HG03520 (cell line): ENCODE results near the gene PDZRN4.
"Not testable (repeated sequence)": the region's sequence is repeated elsewhere in the genome, so short reads cannot be mapped to it uniquely, and the experiment has no call there.

ENCODE experiments used
- ATAC-seq: cut with Tn5 transposase; IDR thresholded peaks from one replicate; pipeline ENCODE4 v1.9.1; 2021; ENCODE audit warnings: mild to moderate bottlenecking, moderate library complexity; ENCODE audit not compliant: unreplicated experiment

PDZRN4 gene

GRCh38 chr12:41280341-41281095 lies 92.4 kb downstream of the PDZRN4 start:
- ATAC-seq, result not testable (repeated sequence)

- ATAC-seq, result not testable (repeated sequence)
These were observed 97.3 kb downstream of the PDZRN4 start for GRCh38 chr12:41285470-41285869.

GRCh38 chr12:41286426-41286825 lies 98.3 kb downstream of the PDZRN4 start:
- no peak for ATAC-seq

GRCh38 chr12:41287500-41288141 lies 99.5 kb downstream of the PDZRN4 start:
- ATAC-seq, result no peak

GRCh38 chr12:41288142-41288811 lies 100.2 kb downstream of the PDZRN4 start:
- no peak for ATAC-seq

- ATAC-seq, result no peak
These were observed 101.4 kb downstream of the PDZRN4 start for GRCh38 chr12:41289501-41289900.

- no peak for ATAC-seq
These were observed 104.9 kb downstream of the PDZRN4 start for GRCh38 chr12:41293011-41293410.

- ATAC-seq, result no peak
These were observed 105.3 kb downstream of the PDZRN4 start for GRCh38 chr12:41293461-41293860.

GRCh38 chr12:41302979-41303403 lies 114.9 kb downstream of the PDZRN4 start:
- no peak for ATAC-seq

- no peak for ATAC-seq
These were observed 116.4 kb downstream of the PDZRN4 start for GRCh38 chr12:41304526-41304925.

GRCh38 chr12:41310367-41310766 lies 122.2 kb downstream of the PDZRN4 start:
- ATAC-seq, result no peak

GRCh38 chr12:41311883-41312282 lies 123.8 kb downstream of the PDZRN4 start:
- ATAC-seq, result no peak

- ATAC-seq, result not testable (repeated sequence)
These were observed 124.3 kb downstream of the PDZRN4 start for GRCh38 chr12:41312451-41312850.

- ATAC-seq, result no peak
These were observed 137.2 kb downstream of the PDZRN4 start for GRCh38 chr12:41325336-41325735.

- no peak for ATAC-seq
These were observed 139.2 kb downstream of the PDZRN4 start for GRCh38 chr12:41327096-41327895.

GRCh38 chr12:41333974-41334373 lies 145.9 kb downstream of the PDZRN4 start:
- ATAC-seq, result no peak

GRCh38 chr12:41334390-41334789 lies 146.3 kb downstream of the PDZRN4 start:
- ATAC-seq, result no peak

- no peak for ATAC-seq
These were observed 148.0 kb downstream of the PDZRN4 start for GRCh38 chr12:41336041-41336549.

GRCh38 chr12:41339784-41340183 lies 151.7 kb downstream of the PDZRN4 start:
- no peak for ATAC-seq

GRCh38 chr12:41344776-41345470 lies 156.8 kb downstream of the PDZRN4 start:
- no peak for ATAC-seq
